ENCODE data around the gene LYAR.

GRCh38 chr4:4260185-4260751 lies 29.7 kb downstream of the LYAR start:
- peak; percentile 59 for TF ChIP-seq CTCF (conservative IDR thresholded peaks at IDR 0.05; ENCODE audit: low read depth, low read length)
- no peak for TF ChIP-seq EZH2 (IDR thresholded peaks at IDR 0.05; ENCODE audit: borderline replicate concordance, low read depth, low read length, poor library complexity, severe bottlenecking)

All from A673 (cell line).